ENCODE data around the gene CBX1.
"Not testable (repeated sequence)": the region's sequence is repeated elsewhere in the genome, so short reads cannot be mapped to it uniquely, and the experiment has no call there.

The CBX1 gene

DNA sequence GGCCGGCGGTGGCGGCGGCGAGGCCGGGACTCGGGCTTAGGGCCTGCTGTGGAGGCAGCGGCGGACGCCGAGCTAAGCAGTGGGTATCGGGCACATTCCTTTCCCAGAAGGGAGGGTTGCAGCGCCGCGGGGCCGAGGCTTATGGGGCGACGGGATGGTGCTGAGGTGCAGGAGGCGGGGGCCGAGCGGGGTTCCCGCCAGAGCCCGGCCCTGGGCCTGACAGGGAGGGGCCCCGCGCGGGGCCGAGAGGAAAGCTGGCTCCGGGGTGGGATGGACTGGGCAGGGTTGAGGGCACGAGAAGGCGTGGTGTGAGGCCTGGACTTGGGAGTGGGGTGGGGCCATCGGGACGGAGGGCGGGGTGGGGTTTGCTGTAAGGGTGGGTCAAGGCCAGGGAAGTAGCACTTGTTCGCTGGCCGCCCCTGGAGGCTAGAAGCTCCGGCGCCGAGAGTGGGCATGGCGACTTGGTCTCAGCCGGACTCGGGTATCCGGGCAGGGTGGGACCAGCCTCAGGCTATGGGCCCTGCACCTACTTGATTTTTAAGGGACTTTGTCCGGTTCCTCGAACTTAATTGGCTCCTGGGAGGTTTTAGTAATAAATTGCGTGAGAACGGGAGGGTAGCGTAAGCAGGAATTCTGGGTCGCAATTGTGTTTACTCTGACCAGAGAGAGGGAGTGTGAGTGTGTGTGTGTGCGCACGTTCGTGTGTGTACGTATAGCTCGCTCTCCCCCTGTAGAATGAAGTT is 52.7 kb downstream of the CBX1 start:
- DNase-seq = peak; percentile 76

GRCh38 chr17:48047741-48048383 is 53.4 kb downstream of the CBX1 start, which contains the start of gene NFE2L1:
NFE2L1 (plus strand) TSS chr17:48048359; CDS start chr17:48051119, 2,760 bp downstream.
- peak; percentile 99 for DNase-seq

DNA sequence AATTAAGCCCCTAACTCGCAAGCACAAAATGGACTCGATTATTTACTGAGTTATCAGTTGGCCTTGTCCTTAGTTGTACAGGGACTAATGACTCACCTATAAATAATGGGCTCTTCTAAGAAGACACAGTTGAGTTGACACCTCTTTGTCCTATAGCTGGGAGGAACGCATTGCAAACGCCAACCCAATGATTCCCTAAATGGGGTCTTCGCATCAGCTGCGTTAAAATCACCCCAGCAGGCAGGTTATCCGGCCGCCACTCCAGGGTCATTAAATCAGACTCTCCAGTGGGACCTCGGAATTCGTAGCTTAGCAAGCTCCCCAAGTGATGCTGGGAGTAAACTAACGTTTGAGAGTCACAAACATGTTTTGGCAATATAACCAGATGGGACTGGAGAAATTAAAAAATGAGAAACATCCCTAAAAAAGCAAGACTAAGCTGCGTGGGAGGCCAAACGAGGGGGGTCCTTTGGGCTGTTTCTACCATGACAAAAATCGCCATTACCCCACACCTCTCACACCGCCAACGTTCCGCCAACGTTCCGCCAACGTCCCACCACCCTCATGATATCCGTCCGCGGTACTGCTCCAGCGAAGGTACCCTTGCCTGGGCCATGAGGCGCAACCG is 54.1 kb downstream of the CBX1 start:
- no peak for DNase-seq

- no peak for DNase-seq
Measured at GRCh38 chr17:48046296-48046695, 55.0 kb downstream of the CBX1 start.

GRCh38 chr17:48045316-48046001 is 55.8 kb downstream of the CBX1 start:
- DNase-seq = no peak

DNA sequence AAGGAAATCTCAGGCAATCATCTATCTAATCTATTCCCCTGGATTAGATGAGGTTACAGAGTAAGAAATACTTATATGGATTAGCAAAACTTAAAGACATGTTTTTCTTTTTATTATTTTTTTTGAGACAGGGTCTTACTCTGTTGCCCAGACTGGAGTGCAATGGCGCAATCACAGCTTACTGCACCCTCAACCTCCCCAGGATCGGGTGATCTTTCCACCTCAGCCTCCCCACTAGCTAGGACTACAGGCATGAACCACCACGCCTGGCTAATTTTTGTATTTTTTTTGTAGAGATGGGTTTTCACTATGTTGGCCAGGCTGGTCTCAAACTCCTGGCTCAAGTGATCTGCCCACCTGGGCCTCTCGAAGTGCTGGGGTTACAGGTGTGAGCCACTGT is 56.4 kb downstream of the CBX1 start:
- no peak for DNase-seq

DNA sequence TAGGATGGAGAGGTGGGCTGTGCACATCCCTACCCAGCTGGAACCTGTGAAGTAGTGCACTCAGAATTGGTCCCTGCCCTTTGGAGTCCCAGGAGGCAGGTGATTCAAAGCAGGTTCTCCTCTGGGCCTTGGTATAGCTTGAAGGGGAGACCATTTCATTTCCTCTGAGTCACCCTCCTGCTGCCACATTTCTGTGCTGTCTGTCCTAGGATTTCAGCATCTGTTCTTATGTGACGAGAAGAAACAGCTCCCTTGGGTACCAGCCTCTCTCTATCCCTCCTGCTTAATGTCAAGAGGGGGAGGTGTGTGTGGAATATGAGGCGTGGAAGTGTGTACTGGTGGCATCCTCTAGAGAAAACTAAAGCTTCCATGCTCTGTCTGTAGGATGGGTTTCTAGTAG is 58.1 kb downstream of the CBX1 start:
- DNase-seq = no peak

DNA sequence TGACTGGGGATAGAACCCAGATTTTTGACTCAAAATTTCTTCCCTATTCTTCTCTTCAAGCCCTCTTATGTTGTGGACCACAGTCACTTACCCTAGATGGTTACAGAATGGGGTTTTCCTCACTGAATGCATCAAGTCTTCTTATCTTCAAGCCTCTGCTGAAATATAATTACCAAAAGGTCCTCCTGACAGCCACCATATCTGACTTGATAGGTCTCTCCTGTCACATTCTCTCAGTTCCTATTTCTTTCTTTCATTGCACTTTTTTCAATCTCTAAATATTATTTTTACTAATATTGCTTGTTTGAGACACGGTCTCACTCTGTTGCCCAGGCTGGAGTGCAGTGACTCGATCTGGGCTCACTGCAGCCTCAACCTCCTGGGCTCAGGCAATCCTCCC is 62.6 kb downstream of the CBX1 start:
- no peak for DNase-seq

DNA sequence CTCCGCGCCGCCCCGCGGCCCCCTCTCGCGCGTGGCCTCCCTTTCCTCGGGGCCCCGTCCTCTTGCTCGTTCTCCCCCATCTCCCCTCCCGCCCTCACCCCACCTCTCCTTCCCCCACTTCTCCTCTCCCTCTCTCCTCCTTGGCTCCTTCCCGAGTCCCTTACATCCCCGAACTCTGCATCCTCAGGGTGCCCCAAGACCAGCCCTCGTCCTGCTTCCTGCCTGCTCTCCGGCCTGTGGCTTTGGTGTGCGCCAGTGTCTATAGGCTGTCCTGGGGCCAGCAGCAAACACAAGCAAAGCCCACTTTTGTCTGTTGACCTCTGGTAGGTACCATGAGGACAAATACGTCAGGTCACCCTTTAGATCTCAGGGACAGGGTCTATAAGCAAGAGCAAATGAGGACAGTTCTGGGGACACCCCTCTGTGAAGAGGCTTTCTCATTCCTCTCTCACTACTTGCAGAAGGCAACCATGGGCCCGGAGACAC is 63.4 kb downstream of the CBX1 start:
- DNase-seq = no peak

DNA sequence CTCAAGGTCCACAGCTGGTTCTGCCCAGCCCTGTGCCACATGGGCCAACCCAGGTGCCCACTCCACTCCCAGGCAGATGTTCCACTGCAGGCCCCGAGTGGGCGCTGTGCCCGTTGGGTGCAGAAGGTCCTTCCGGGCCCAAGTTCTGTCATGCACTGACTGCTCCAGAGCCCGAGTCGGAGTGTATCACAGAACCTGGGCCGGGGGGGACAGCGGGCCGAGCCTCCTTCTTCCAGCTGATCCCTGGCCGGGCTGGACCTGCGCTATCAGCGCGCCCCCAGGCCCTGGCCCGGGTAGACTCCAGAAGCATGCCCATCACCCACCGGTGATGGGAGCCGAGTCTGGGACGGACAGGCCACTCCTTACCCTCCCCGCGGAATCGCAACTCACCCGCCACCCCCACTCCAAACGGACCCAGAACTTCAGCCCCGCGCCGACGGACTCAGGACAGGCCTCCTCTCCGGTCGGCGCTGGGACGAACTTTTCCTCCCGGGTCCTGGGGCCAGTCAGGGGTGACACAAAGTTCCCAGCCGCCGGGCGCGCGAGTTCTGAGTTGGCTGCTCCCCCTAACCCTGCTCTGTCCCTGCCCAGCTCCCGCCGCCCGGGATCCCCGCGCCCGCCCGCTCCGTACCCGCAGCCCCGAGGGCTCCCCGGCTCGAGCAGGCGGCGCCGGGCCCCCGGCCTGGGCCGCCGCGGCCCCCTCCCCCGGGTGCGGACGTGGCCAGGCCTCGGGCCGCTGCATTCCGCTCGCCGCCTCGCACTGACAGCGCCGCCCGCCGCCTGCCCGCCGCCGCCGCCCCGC is 64.0 kb downstream of the CBX1 start, which contains the start of gene COPZ2:
TSS of gene COPZ2 (minus strand) at position 762 of the 802 bp plus-strand sequence. CDS start at position 742, 20 bp downstream.
- DNase-seq = peak; percentile 76

DNA sequence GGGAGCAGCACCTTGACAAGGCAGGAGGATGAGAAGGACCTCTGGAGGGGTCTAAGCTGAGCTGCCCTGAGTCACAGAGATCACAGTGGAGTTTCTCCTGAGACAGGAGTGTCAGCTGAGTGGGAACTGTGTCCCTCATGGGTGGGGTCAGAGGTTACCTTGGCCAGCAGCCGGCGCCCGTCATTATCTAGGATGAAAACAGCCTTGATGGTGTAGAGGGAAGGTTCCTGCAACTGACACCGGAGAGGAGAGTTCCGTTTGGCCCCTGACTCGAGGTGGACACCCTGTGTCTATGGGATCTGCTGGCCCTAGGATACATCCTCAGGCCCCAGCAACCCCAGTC is 64.6 kb downstream of the CBX1 start:
- DNase-seq = no peak

GRCh38 chr17:48034734-48035133 is 66.5 kb downstream of the CBX1 start:
- not testable (repeated sequence) for DNase-seq

GRCh38 chr17:48031966-48032365 is 69.3 kb downstream of the CBX1 start:
- no peak for DNase-seq

- DNase-seq = no peak
Measured at GRCh38 chr17:48030531-48030930, 70.7 kb downstream of the CBX1 start.

DNA sequence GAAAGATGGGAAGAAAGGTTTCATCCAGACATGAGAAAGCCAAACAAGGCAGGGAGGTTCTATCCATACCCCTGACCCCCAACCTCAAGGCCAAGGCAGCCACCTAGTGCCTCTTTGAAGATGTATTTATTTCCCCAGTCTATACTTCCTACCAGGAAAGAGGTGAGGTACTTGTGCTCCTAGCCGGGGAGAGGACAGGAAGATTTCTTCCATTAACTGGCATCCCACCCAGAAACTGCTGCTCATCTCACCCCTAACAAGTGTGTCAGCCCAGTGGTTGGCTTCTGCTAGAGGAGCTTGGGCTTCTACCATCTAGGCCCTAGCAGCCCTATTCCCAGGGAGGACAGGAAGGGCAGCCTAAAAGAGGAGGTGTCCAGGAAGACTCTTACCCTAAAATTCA is 72.5 kb downstream of the CBX1 start:
- DNase-seq = no peak

DNA sequence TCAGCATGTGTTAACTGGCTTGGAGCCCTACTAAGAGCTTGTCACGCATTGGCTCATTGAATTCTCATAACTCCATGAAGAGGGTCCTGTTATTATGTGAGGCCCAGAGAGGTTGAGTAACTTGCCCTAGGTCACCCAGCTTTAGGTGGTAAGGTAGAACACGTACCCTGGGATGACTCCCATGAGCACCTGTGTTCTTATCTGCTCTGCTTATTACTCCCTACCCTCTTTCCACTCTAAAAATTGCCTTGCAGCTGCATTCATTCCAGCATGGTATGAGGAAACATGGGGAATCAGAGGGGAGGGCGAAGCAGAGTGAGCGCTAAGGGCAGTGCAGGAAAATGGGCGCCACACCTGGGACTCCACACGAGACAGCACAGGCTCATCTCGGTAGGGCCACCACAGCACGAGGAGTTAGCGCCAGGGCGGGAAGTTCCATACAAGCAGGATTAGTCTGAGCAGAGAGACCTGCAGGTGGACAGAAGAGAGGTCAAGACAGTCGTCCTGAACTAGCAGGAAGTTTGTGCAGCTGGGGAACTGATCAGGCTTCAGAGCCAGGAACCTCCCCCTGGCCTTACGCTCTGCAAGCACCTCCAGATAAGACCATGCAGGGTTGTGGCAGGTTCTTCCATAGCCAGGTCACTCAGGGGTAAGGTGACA is 73.8 kb downstream of the CBX1 start:
- DNase-seq = no peak

DNA sequence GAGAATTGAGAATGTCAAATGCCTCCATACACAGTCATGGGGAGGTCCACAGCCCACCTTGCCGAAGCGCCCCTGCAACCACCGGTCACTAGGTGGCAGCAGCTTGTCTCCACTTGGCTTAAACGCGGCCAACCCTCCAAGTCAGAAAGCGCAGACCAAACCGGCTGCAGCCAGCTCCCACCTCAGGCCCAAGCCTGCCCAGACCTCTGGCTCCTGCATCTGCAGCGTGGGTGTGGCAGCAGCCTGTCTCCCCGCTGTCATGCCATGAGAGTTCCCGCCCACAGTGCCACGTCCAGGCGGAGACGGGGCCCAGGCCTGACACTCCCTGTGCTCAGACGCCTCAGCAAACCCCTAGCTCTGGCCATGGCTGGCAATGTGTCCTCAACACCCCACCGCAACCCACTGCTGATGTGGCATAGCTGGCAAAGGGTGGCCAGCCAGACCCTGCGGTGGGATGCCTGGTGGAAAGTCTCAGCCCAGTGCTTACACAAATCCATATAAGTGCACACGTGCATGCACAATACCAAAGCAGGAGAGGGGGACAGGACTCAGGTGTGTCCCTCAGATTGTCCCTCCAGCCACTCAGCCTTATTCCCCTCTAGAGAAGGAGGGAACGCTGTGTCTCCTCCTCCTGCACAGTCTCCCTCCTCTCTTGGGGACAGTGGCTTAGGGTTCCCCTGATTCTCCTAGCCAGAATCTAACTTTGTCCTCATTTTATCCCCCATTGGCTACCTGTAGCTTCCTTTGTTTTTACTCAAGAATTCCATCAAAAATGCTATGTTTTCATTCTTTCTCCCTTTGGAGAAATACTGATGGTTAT is 74.6 kb downstream of the CBX1 start:
- DNase-seq = peak; percentile 84

GRCh38 chr17:48025904-48026501 is 75.3 kb downstream of the CBX1 start:
- no peak for DNase-seq

DNA sequence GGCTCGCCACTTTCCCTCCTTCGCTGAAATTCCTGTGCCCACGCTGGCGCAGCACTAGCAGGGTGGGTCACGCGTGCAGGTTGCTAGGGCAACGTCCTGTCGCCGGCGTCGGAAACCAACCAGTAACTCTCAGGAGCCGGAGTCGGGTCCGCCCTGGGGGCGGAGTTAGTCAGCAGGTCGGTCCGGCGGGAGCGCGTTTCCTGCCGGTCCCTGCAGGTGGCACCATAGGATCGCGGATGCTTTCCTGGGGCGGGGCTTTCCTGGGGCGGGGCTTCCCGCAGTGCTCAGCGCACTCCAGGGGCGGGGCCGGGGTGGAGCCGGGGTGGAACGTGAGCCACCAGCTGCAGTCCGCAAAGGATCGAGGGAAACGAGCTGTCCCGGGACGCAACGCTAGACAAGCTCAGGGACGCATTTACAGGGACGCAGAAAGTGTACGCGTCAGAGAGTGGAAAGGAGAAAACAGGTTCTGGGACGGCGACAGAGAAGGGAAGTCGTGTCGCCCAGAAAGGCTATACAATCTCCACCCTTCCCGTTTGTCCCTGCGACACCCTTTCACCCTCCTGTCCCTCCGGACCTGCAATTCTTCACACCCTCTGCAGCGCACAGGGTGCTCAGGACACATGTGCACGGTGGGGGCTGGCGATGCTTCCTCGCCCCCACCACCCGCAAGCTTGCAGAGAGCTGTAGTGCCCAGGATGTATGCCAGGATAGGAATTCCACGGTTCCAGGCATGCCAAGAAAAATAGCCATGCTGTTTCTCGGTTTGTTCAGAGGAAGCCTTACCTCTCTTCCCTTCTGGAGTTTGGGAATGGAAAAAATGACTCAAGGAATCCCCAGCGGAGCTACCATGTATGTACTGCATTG is 76.0 kb downstream of the CBX1 start:
- peak; percentile 98 for DNase-seq

Measured in stimulated activated CD4-positive, alpha-beta T cell treated with anti-CD3 and anti-CD28 coated beads, Interleukin-15, amount 100 ng/mL, for 24 hours (primary cell).